ENCODE data around the gene WEE2.
A peak's percentile ranks its signal among the peaks of the same experiment; 100 is the strongest.

Gene WEE2

GRCh38 chr7:141708351-141708750 lies at the start of gene WEE2:
WEE2 (plus strand) TSS chr7:141708353; CDS start chr7:141708759, 406 bp downstream.
- Histone ChIP-seq H3K27me3 (ENCODE audit: low read depth, low read length) (peaks cover 8% of the 10 kb centered on the region), H2AFZ (ENCODE audit: low read depth, low read length) (no peak within 1 kb of the TSS), H4K20me1 (ENCODE audit: insufficient read depth, low read length) (no peaks in the 10 kb centered on the region), H3K27ac (ENCODE audit: low read length) (no peak within 1 kb of the TSS), H3K4me3 (ENCODE audit: low read length) (no peak within 1 kb of the TSS), H3K4me2 (ENCODE audit: low read length) (no peak within 1 kb of the TSS), H3K9me3 (ENCODE audit: insufficient read depth, low read length) (no peaks in the 10 kb centered on the region), H3K79me2 (ENCODE audit: low read length) (no peaks in the 10 kb centered on the region), H3K4me1 (ENCODE audit: low read length) (peaks cover 8% of the 10 kb centered on the region), H3K9ac (ENCODE audit: low read length) (no peak within 1 kb of the TSS), H3K36me3 (replicated peaks; ENCODE audit: low read depth, low read length) (no peaks in the 10 kb centered on the region)
- TF ChIP-seq CTCF (IDR thresholded peaks at IDR 0.05; ENCODE audit: low read depth, low read length): no peak
- TF ChIP-seq EZH2phosphoT487 (IDR thresholded peaks at IDR 0.05; ENCODE audit: low read depth): no peak

GRCh38 chr7:141659501-141659900 lies 48.7 kb upstream of the WEE2 start:
- Histone ChIP-seq H3K4me1 (ENCODE audit: low read length) (peaks cover 15% of the 10 kb centered on the region), H3K27ac (ENCODE audit: low read length) (no peak overlapping the region), H3K9me3 (ENCODE audit: insufficient read depth, low read length) (no peaks in the 10 kb centered on the region), H3K27me3 (ENCODE audit: low read depth, low read length) (no peaks in the 10 kb centered on the region), H3K79me2 (ENCODE audit: low read length) (no peaks in the 10 kb centered on the region), H2AFZ (ENCODE audit: low read depth, low read length) (no peak overlapping the region), H3K4me3 (ENCODE audit: low read length) (no peak overlapping the region), H3K4me2 (ENCODE audit: low read length) (no peak overlapping the region), H3K9ac (ENCODE audit: low read length) (no peak overlapping the region), H3K36me3 (replicated peaks; ENCODE audit: low read depth, low read length) (peaks cover 44% of the 10 kb centered on the region), H4K20me1 (ENCODE audit: insufficient read depth, low read length) (no peaks in the 10 kb centered on the region)
- TF ChIP-seq EZH2phosphoT487 (IDR thresholded peaks at IDR 0.05; ENCODE audit: low read depth): no peak
- no peak for TF ChIP-seq CTCF (IDR thresholded peaks at IDR 0.05; ENCODE audit: low read depth, low read length)

GRCh38 chr7:141660259-141660658 lies 47.9 kb upstream of the WEE2 start:
- H3K4me3 ChIP-seq (ENCODE audit: low read length): no peak overlapping the region
- no peaks in the 10 kb centered on the region for H3K9me3 ChIP-seq (ENCODE audit: insufficient read depth, low read length)
- H2AFZ ChIP-seq (ENCODE audit: low read depth, low read length): no peak overlapping the region
- H3K4me1 ChIP-seq (ENCODE audit: low read length): peaks cover 15% of the 10 kb centered on the region
- H4K20me1 ChIP-seq (ENCODE audit: insufficient read depth, low read length): no peaks in the 10 kb centered on the region
- no peak for TF ChIP-seq CTCF (IDR thresholded peaks at IDR 0.05; ENCODE audit: low read depth, low read length)
- H3K9ac ChIP-seq (ENCODE audit: low read length): no peak overlapping the region
- no peak overlapping the region for H3K4me2 ChIP-seq (ENCODE audit: low read length)
- H3K27me3 ChIP-seq (ENCODE audit: low read depth, low read length): no peaks in the 10 kb centered on the region
- H3K36me3 ChIP-seq (replicated peaks; ENCODE audit: low read depth, low read length): peaks cover 40% of the 10 kb centered on the region
- no peaks in the 10 kb centered on the region for H3K79me2 ChIP-seq (ENCODE audit: low read length)
- no peak overlapping the region for H3K27ac ChIP-seq (ENCODE audit: low read length)

GRCh38 chr7:141663081-141663849 lies 44.9 kb upstream of the WEE2 start:
- no peak overlapping the region for H3K4me3 ChIP-seq (ENCODE audit: low read length)
- no peaks in the 10 kb centered on the region for H3K79me2 ChIP-seq (ENCODE audit: low read length)
- no peak overlapping the region for H3K9ac ChIP-seq (ENCODE audit: low read length)
- H3K4me1 ChIP-seq (ENCODE audit: low read length): peaks cover 15% of the 10 kb centered on the region
- H2AFZ ChIP-seq (ENCODE audit: low read depth, low read length): no peak overlapping the region
- peak overlapping the region; percentile 11; the same call in 1 of the 2 replicates for H3K27ac ChIP-seq (ENCODE audit: low read length)
- H3K36me3 ChIP-seq (replicated peaks; ENCODE audit: low read depth, low read length): peaks cover 35% of the 10 kb centered on the region
- no peaks in the 10 kb centered on the region for H3K9me3 ChIP-seq (ENCODE audit: insufficient read depth, low read length)
- TF ChIP-seq CTCF (IDR thresholded peaks at IDR 0.05; ENCODE audit: low read depth, low read length): no peak
- H4K20me1 ChIP-seq (ENCODE audit: insufficient read depth, low read length): no peaks in the 10 kb centered on the region
- peak overlapping the region; percentile 20 for H3K4me2 ChIP-seq (ENCODE audit: low read length)
- no peaks in the 10 kb centered on the region for H3K27me3 ChIP-seq (ENCODE audit: low read depth, low read length)
